ENCODE results near the gene CCDC102A.

CCDC102A gene

DNA sequence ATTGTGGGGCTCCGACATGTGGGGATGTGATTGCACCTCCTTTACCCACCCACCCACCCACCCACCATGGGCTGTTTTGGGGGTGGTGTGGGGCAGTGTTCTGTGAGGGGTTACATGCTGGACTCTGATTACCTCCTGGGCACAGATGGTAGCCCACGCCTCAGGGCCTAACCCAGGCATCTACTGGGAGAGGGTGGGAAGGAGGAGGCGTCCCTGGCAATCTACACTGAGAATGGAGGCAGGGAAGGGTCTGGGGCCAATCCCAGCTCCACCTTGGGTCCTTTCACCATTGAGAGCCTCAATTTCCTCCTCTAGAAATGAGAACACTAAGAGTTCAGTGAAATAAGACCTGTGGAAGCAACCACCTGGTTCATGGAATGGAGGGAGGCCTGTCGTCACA lies 38.3 kb downstream of the CCDC102A start:
- no peak for DNase-seq

- DNase-seq, result no peak
Observed at GRCh38 chr16:57497121-57497520, 39.2 kb downstream of the CCDC102A start.

GRCh38 chr16:57493767-57494166 lies 42.6 kb downstream of the CCDC102A start:
- no peak for DNase-seq

- DNase-seq, result no peak
Observed at GRCh38 chr16:57489229-57489628, 47.1 kb downstream of the CCDC102A start.

GRCh38 chr16:57486858-57487834 lies 49.2 kb downstream of the CCDC102A start:
- no peak for DNase-seq

DNA sequence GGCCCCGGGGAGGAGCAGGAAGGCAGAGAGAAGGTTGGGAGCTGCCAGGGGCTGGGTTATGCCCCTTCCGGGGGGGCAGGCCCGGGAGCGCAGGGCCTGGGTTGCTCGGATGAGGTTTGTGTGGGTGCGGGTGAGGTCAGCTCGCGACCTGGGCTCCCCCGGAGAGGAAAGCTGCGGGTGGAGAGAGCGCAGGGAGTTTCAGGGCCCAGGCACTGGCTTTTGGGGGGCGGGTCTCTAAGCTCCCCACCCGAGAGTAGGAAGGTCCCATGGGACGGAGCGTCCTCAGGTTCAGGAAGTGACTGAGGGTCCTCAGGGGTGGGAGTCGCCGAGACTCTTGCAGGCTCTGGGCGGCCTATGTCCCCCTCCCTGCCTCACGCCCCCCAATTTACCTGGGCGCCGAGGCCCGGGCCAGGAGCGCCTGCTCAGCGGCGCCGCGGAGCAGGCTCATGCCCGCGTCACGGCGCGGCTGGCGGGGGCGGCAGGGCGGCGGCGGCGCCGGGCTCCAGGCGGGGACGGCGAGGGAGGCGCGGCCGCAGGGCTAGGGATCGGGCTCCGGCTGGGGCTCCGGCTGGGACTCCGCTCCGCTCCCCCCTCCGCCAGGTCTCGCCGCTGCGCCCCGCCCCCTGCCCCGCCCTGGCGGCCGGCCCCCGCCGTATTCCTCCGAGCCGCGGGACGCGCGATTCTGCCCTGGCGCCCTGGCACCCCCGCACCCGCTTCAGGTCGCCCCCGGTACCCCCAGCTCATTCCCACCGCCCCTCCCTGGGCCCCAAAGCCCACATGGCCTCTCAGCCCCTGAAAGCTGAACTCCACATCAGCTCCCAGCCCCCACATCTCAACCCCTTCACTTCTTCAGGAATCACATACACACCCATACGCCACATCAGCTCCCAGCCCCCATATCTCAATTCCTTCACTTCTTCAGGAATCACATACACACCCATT lies 50.2 kb downstream of the CCDC102A start, which contains the start of gene DOK4:
DOK4 (minus strand) TSS at position 578 of the 942 bp plus-strand sequence. CDS start 6,986 bp downstream, outside the sequence.
- peak; percentile 78 for DNase-seq

DNA sequence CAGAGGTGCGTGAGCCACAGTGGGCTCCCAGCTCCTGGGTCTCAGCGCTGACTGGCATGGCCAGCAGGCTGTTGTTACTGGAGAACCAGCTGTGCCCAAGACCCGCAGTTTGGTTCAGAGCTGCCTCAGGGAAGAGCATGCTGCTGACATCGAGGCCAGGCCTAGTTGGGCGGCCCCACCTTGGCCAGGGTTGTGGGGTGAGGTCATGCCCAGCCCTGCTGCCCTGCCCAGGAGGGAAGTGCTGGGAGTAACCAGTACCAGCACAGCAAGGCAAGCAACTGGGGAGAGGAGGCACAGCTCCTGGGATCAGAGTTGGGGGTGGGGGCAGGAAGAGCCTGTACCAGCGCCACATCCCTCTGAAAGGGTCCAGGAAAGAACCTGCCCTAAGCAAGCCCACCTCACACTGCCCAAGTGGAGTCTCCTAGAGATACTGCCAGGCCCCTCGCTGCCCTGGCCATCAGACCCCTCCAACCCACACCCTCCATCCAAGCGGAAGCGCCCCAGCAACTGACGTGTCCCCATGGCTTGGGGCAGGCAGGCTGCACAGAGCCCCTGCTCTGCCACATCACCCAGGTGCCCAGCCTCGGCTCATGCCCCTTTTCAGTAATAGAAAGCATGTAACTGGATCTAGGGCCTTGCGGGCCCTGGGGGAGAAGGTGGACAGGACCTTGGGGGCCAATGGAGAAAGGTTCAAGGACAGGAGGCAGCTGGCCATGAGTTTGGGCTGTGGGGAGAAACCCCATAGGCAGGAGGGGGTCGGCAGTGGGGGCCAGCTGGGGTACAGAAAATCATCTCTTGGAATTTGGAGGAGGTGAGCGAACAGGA lies 51.1 kb downstream of the CCDC102A start:
- no peak for DNase-seq

DNA sequence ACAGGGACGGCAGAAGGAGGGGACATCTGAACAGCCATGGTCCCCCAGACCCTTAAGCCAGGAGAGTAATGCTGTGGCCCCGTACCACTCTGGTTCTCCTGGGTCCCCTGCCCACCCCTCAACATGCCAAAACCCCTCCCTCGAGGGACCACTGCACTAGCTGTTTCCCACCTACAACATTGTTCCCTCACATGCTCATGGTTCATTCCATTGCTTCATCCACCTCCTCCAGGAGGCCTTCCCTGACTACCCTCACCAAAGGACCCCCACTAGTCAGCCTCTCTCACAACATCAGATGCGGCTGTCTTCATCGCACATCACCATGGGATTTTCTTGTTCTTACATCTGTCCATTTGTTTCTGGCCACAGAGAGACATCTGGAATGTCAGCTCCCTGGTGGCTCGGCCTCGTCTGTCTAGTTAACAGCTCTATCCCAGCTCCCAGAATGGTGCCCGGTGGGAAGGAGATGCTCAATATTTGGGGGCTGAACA lies 51.8 kb downstream of the CCDC102A start:
- no peak for DNase-seq

DNA sequence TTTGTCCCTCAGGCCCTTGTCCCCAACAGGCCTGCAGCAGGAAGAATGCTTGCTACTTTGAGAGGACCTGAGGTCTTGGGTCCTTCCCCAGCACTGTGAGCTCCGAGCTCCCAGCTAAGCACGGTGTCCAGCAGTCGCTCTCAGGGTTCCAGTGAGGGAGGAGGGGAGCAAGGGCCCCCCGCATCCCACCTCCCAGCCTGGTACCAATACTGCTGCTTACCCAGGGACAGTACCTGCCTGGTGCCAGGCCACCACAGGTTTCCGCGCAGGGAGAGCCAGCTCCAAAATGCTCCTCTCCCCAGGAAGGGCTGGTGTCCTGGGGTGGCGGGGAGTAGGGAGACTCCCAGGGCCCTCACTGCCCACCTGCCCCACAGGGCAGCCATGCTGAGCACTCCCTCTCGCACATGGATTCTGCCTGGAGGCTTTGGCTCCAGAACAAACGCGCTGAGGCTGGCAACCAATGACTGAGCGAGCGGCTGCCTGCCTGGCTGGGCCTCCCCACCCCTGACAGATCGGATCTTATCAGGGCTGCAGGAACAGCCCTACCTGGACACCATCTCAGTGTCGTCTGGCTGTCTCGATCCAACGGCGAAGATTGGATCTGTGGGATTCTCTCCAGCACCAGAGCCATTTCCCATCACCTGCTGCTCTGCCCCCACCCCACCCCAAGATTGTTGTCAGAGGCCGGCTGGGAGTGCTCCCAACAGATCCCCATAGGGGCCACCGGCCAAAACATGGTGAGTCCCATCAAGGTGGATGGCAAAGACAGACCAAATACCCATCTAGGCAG lies 52.5 kb downstream of the CCDC102A start:
- no peak for DNase-seq

- DNase-seq, result no peak
Observed at GRCh38 chr16:57482845-57483545, 53.4 kb downstream of the CCDC102A start.

GRCh38 chr16:57481421-57481820 lies 55.0 kb downstream of the CCDC102A start:
- DNase-seq, result no peak

GRCh38 chr16:57480754-57481230 lies 55.6 kb downstream of the CCDC102A start:
- DNase-seq, result no peak

DNA sequence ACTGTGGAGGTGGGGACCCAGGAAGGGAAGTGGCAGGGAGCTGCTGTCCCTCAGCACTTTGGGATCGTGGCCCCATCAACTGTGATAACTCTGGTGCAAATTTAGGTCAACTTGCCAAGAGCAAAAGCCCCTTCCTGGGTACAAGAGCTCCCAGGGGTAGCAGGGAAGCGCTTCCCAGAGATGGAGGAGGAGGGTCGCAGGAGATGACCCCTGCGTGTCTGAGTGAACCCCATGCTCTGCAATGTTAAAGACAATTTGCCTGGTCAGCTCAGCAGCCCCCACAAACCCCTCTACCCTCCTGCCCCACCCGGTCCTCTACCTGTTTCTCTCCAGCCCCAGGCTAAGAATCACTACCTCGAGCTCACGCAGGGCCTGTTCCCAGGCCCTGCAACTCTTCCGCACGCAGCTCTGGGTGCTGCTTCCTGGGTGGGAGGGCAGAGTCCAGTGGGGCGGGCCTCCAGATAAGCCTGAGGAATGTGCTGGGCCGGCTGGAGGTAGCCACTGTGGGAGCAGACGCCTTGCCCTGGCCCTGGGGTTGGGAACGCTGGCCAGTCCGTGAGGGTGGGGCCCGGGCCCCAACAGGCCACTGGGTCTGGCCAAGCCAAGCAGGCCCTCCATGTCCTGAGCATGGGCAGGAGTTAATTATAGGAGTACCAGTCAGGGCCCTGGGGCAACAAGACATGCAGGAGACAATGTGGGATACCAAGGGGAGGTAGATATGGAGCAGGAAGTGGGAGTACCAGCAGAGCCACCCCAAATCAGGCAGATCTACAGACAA lies 56.2 kb downstream of the CCDC102A start:
- DNase-seq, result no peak

GRCh38 chr16:57479205-57479975 lies 57.0 kb downstream of the CCDC102A start:
- no peak for DNase-seq

DNA sequence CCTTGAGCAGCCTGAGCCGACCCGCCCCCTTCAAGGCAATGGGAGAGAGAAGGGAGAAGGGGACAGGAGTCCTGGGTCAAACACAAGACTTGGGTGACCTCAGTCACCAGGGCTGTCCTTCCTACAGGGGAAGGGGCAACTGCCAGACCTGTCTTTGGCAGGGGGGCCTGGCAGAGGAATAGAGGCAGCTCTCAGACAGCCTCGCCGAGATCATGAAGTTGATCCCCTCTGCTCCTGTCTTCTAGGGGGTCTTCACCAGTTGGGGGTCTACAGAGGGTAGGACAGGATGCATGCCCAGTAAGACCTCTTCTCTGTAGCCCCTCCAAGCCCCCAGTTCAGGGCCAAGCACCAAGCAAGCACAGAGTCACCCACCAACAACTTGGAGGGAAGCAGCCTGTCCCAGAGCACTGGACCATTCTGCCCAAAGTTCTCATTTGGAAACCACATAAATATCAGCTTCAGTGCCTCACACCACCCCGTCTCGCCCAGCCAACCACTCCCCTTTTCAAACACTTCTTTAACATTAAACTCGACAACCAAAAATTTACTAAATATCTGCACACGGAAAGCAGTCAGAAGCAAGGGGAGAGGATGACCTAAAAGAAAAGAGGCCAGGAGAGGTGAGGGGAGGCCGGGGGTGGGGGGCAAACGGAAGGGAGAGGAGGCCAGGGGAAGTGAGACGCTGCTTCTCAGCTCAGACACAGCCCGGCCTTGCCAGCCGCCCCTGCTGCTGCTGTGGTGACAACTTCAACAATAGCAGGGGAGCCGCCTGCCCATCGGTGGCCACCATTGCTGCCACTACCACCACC lies 57.8 kb downstream of the CCDC102A start:
- DNase-seq, result no peak

DNA sequence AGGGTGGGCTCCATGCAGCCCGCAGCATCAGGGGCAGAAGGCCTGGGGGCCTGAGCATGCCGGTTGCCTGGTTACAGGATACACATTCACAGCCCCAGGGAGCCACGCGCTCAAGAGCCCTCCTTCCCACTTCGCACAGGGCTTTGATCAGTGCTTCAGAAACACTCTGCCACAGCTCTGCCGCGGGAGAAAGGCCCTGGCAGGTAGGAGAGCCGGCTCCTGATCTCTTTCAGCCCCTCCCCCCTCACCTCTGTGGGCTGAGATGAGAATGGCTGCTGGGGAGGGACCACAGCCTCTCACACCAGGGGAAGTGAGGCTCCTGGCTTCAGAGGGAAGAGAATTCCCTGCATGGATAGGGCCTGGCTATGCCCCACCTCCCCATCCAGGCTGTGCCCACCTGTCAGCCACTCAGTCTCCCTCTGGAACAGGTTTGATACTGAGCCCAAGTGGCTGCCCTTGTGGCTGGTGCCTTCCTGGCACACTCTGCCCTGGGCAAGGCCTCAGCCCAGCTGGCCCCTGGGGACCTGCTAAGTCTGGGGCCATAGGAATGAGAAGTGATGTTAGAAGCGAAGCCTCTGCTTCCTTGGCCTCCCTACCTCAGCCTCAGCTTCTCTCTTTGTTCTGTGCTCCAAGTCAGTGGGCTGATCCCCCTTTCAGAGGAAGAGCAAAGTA lies 58.7 kb downstream of the CCDC102A start:
- no peak for DNase-seq
